HepG2 (cell line): ENCODE results near the gene TNNT1.

ENCODE experiments used
- PAX8 ChIP-seq: sonication (generic); formaldehyde crosslinking; IDR thresholded peaks from 2 replicates; pipeline ENCODE4 v1.8.0; 2022; ENCODE audit warnings: mild to moderate bottlenecking, missing genetic modification reagents, borderline replicate concordance
- ZBTB43 ChIP-seq: sonication (generic); formaldehyde crosslinking; conservative IDR thresholded peaks from 2 replicates; pipeline ENCODE4 v1.4.0; 2020; ENCODE audit warnings: missing genetic modification reagents

- TF ChIP-seq PAX8 (CRISPR knock-in tag) (no peak), ZBTB43 (CRISPR knock-in tag) (no peak)
Observed at GRCh38 chr19:55166530-55167268, 17.7 kb upstream of the TNNT1 start, which contains the start of gene DNAAF3.
